SK-N-SH (cell line): ENCODE measurements around the gene ANKRD9. TPM values are rescaled to one million over a fixed set of nuclear protein-coding genes. Genes with fewer than 3 reads are reported as not detected.

ENCODE experiments used
- CTCF ChIA-PET: fragments of 300-600, 350-600 bp; formaldehyde crosslinking; extraction: SDS; loops from one replicate; lab custom pipeline; 2021; lab: Yijun Ruan, JAX
- POLR2A ChIA-PET: fragments of 350-600 bp; sonication (Branson Sonifier 250); formaldehyde crosslinking; extraction: SDS; loops from one replicate; lab custom pipeline; 2020; ENCODE audit warnings: antibody characterized with exemption, inconsistent platforms; lab: Yijun Ruan, JAX
- DNase-seq: peaks from one replicate; pipeline ENCODE4 v3.0.0; 2012
- H2AFZ ChIP-seq: fragments of 200-600 bp; sonication (generic); 2 replicates; pipeline ENCODE4 v1.8.1; 2016; ENCODE audit warnings: antibody characterized with exemption, mild to moderate bottlenecking, low read depth
- H3F3A ChIP-seq: fragments of 200-600 bp; sonication (generic); replicated peaks from 2 replicates; pipeline ENCODE3; 2016; ENCODE audit warnings: antibody characterized with exemption, mild to moderate bottlenecking; ENCODE audit not compliant: insufficient read depth
- H3K27ac ChIP-seq, 2 experiments: fragments of 200-500 bp in 1 of 2; fragments of 200-600 bp in 1 of 2; sonication (Bioruptor generic) in 1 of 2; sonication (generic), shearing (Covaris generic) in 1 of 2; 2 replicates each; pipeline versions ENCODE4 v1.5.1 to v1.6.1; 2014 to 2016; ENCODE audit warnings: low read depth in 2 of 2, inconsistent platforms in 1 of 2, low read length in 1 of 2, mild to moderate bottlenecking in 1 of 2, mixed read lengths in 1 of 2
- H3K27me3 ChIP-seq: fragments of 200-600 bp; sonication (generic), shearing (Covaris generic); 2 replicates; pipeline ENCODE4 v1.6.1; 2016; ENCODE audit warnings: mixed run types; ENCODE audit not compliant: insufficient read depth
- H3K36me3 ChIP-seq, 2 experiments: fragments of 200-500 bp in 1 of 2; fragments of 200-600 bp in 1 of 2; sonication (Bioruptor generic) in 1 of 2; sonication (generic) in 1 of 2; replicated peaks in 1 of 2; 2 replicates each; pipeline versions ENCODE3 to v1.5.1; 2014 to 2016; ENCODE audit warnings: low read length in 1 of 2, mild to moderate bottlenecking in 1 of 2; ENCODE audit not compliant: insufficient read depth in 2 of 2, control insufficient read depth in 1 of 2
- H3K4me1 ChIP-seq, 2 experiments: fragments of 200-500 bp in 1 of 2; fragments of 200-600 bp in 1 of 2; sonication (Bioruptor generic) in 1 of 2; sonication (generic), shearing (Covaris generic) in 1 of 2; 2 replicates each; pipeline versions ENCODE4 v1.5.1 to v1.6.1; 2014 to 2016; ENCODE audit warnings: low read depth in 1 of 2, low read length in 1 of 2, mixed run types in 1 of 2; ENCODE audit not compliant: insufficient read depth in 2 of 2, control insufficient read depth in 1 of 2
- H3K4me2 ChIP-seq: fragments of 200-600 bp; sonication (generic), shearing (Covaris generic); 2 replicates; pipeline ENCODE4 v1.6.1; 2017; ENCODE audit warnings: mixed run types
- H3K4me3 ChIP-seq, 2 experiments: fragments of 200-500 bp in 1 of 2; fragments of 200-600 bp in 1 of 2; sonication (Bioruptor generic) in 1 of 2; sonication (generic), shearing (Covaris generic) in 1 of 2; 2 replicates each; pipeline versions ENCODE4 v1.5.1 to v1.8.1; 2014 to 2016; ENCODE audit warnings: low read depth in 2 of 2, inconsistent platforms in 1 of 2, low read length in 1 of 2, mild to moderate bottlenecking in 1 of 2, mixed read lengths in 1 of 2, moderate library complexity in 1 of 2
- H3K79me2 ChIP-seq: fragments of 200-600 bp; sonication (generic); 2 replicates; pipeline ENCODE4 v1.8.1; 2017; ENCODE audit warnings: mild to moderate bottlenecking; ENCODE audit not compliant: insufficient read depth
- H3K9ac ChIP-seq: fragments of 200-600 bp; sonication (generic); 2 replicates; pipeline ENCODE4 v1.6.1; 2017; ENCODE audit warnings: mixed run types
- H3K9me2 ChIP-seq: fragments of 200-600 bp; sonication (generic); 2 replicates; pipeline ENCODE4 v1.6.1; 2017; ENCODE audit warnings: mixed run types
- H3K9me3 ChIP-seq: fragments of 200-600 bp; sonication (generic); 2 replicates; pipeline ENCODE4 v1.6.1; 2017; ENCODE audit warnings: mixed run types, mild to moderate bottlenecking, moderate library complexity
- H4K20me1 ChIP-seq: fragments of 200-600 bp; sonication (generic); 2 replicates; pipeline ENCODE4 v1.6.1; 2017; ENCODE audit warnings: mild to moderate bottlenecking, mixed run types; ENCODE audit not compliant: insufficient read depth
- CHD2 ChIP-seq: fragments of 150-350 bp; IDR thresholded peaks from 2 replicates; pipeline ENCODE4 v1.6.1; 2018; ENCODE audit warnings: low read length; ENCODE audit not compliant: partially characterized antibody
- FOSL2 ChIP-seq: IDR thresholded peaks from 2 replicates; pipeline ENCODE4 v1.4.0; 2012; ENCODE audit warnings: low read depth, mild to moderate bottlenecking, moderate library complexity, borderline replicate concordance
- JUND ChIP-seq: IDR thresholded peaks from 2 replicates; pipeline ENCODE4 v1.4.0; 2012
- RAD21 ChIP-seq: IDR thresholded peaks from 2 replicates; pipeline ENCODE4 v1.6.1; 2012; ENCODE audit warnings: mild to moderate bottlenecking, low read length
- RCOR1 ChIP-seq: fragments of 150-350 bp; IDR thresholded peaks from 2 replicates; pipeline ENCODE4 v1.6.1; 2017; ENCODE audit warnings: antibody characterized with exemption, low read length
- RXRA ChIP-seq: IDR thresholded peaks from 2 replicates; pipeline ENCODE4 v1.4.0; 2012; ENCODE audit warnings: low read depth, mild to moderate bottlenecking, borderline replicate concordance
- SIN3A ChIP-seq: IDR thresholded peaks from 2 replicates; pipeline ENCODE4 v1.6.1; 2012; ENCODE audit warnings: low read depth, mild to moderate bottlenecking, low read length, moderate library complexity, borderline replicate concordance
- TCF12 ChIP-seq: IDR thresholded peaks from 2 replicates; pipeline ENCODE4 v1.4.0; 2012
- WGBS: methylation state at CpG from one replicate; pipeline ENCODE4 v1.1.6; 2017; ENCODE audit warnings: low lambda C conversion rate; 5-methylcytosine and 5-hydroxymethylcytosine counted together
- polyA plus RNA-seq, 3 experiments: library from polyadenylated mRNA; depleted of rRNA; stranded (reverse); fragments of >200 nt; gene quantifications; 2 replicates each; pipeline ENCODE4 v1.2.3, GENCODE V29; 2012
- TF ChIP-seq, protein P1 (sequence below): IDR thresholded peaks from 2 replicates; pipeline ENCODE4 v1.4.0; 2012; ENCODE audit warnings: low read depth, borderline replicate concordance
- TF ChIP-seq, protein P2 (sequence below): IDR thresholded peaks from 2 replicates; pipeline ENCODE4; 2012
- TF ChIP-seq, protein P3 (sequence below): IDR thresholded peaks from 2 replicates; pipeline ENCODE4 v1.4.0; 2012; ENCODE audit warnings: low read depth, borderline replicate concordance
- TF ChIP-seq, protein P4 (sequence below): fragments of 150-350 bp; IDR thresholded peaks from 2 replicates; pipeline ENCODE4 v1.6.1; 2016; ENCODE audit warnings: mild to moderate bottlenecking, low read depth, low read length
- TF ChIP-seq, protein P5 (sequence below): IDR thresholded peaks from 2 replicates; pipeline ENCODE4 v1.4.0; 2012; ENCODE audit warnings: low read depth
- TF ChIP-seq, protein P6 (sequence below): fragments of 200-600 bp; sonication (generic); IDR thresholded peaks from 2 replicates; pipeline ENCODE4 v1.6.1; 2017; ENCODE audit warnings: antibody characterized with exemption, mild to moderate bottlenecking, moderate library complexity

ANKRD9 gene
- polyA plus RNA-seq, 1 of the 3 experiments (the other 2 are of a cell fraction) = 21.3 TPM

DNA sequence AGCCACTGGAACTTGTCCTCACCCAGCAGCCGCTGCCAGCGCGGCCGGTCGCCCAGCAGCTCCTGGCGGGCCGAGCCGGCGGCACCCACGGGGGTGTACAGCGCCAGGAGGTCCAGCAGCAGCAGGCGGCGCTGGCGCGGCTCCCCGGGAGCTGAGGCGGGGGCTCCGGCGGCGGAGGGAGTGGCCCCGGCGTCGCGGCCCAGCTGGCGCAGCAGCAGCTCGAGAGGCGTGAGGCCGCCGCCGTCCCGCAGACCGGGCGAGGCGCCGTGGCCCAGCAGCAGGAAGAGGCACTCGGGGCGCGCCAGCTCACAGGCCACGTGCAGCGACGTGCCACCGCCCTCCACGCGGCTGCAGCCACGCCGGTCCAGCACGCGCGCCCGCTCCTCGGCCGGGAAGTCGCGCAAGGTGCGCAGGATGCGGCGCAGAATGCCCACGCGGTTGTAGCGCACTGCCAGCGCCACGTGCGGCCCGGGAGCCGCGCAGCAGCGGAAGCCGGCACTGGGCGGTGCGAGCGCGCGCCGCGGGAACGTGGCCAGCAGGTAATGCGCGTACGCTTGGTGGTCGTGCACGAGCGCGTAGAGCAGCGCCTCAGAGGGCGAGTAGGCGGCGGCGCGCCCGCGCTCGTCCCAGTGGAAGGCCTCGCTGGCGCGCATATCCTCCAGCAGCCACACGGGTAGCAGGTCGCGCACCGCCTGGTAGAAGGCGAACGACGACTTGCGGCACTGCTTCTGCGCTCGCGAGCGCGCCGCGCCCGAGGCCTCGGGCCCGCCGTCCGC lies 2.3 kb downstream of the ANKRD9 start (continued):
- TF ChIP-seq, protein P1, sequence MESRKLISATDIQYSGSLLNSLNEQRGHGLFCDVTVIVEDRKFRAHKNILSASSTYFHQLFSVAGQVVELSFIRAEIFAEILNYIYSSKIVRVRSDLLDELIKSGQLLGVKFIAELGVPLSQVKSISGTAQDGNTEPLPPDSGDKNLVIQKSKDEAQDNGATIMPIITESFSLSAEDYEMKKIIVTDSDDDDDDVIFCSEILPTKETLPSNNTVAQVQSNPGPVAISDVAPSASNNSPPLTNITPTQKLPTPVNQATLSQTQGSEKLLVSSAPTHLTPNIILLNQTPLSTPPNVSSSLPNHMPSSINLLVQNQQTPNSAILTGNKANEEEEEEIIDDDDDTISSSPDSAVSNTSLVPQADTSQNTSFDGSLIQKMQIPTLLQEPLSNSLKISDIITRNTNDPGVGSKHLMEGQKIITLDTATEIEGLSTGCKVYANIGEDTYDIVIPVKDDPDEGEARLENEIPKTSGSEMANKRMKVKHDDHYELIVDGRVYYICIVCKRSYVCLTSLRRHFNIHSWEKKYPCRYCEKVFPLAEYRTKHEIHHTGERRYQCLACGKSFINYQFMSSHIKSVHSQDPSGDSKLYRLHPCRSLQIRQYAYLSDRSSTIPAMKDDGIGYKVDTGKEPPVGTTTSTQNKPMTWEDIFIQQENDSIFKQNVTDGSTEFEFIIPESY = no peak

DNA sequence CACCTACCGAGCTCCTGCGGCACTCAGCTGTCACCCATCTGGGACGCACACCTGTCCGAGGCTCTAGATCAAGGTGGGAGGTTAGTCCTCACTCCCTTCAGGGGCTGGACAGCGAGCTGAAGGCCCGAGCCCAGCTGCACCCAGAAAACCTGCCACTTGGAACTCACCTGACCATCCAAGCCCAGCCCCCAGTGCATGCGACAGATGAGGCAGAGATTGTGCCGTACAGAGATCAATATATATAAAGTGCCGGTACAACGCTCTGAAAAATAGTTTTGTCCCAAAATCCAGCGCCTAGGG lies 3.0 kb downstream of the ANKRD9 start:
- Histone ChIP-seq H3K4me2 (no peak overlapping the region), H3K79me2 (peaks cover 12% of the 10 kb centered on the region; the same call in 1 of the 2 replicates), H3K4me3 (no peak overlapping the region), H3K27me3 (no peaks in the 10 kb centered on the region), H3K36me3 (peaks cover 0 to 5% of the 10 kb centered on the region in 2 experiments), H2AFZ (no peak overlapping the region), H3K9ac (no peak overlapping the region), H3K4me1 (peaks cover 0 to 17% of the 10 kb centered on the region in 2 experiments; a peak in 1 of 4 replicates), H3K9me3 (no peaks in the 10 kb centered on the region), H3K27ac (no peak overlapping the region), H4K20me1 (no peaks in the 10 kb centered on the region), H3F3A (peaks cover 4% of the 10 kb centered on the region), H3K9me2 (no peaks in the 10 kb centered on the region)
- 100% methylated on average over 8 of the region's 11 CpGs for WGBS
- ChIA-PET POLR2A (no interaction called here), CTCF (interaction anchor here (0.6 to 1.5 kb wide), 2 partner anchors 18 to 215 kb away, joined by 3 to 4 read pairs; no protein-coding TSS in a partner anchor)
- DNase-seq = no peak
- TF ChIP-seq RAD21 (no peak), JUND (no peak)

DNA sequence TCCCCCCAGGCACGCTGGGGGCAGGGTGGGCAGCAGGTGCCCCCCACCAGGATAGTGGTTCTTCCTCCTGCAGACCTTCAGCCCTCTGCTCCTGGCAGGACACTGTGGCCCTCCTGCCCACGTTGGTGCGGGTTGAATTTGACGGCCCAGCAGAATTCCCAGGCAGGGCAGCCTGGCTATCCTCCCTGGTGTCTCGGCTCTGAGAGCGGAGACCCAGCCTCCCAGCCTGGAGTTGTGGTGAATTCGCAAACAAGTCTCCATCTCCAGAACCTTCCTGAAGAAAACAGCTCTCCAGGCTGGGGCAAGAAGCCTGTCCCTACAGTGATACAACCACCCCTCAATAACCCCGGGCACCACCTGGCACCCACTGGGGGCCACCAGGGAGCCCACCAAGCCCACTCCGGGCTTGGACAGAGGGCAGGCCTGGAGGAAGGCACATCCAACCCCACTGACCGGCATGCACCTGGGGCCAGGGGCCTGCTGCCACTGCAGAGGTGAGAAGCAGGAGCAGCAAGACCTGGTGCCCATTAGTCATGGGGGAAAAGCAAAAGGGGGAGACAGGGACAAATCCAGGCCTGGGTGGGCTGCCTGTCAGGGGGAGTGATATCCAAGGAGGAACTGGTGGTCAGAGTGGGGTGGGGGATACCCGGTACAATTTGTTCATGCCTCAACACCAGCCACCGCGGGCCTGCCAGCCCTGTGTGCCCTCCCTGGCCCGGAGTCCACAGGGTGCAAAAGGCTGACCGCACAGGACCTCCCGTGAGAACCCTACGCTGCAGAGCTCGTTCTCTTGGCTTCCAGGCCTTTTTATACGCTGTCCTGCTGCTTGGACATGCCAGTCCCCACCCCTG lies 3.6 kb downstream of the ANKRD9 start:
- no peak overlapping the region for H2AFZ ChIP-seq
- H3F3A ChIP-seq = peaks cover 4% of the 10 kb centered on the region
- peaks cover 0 to 5% of the 10 kb centered on the region in 2 experiments for H3K36me3 ChIP-seq
- H3K4me2 ChIP-seq = no peak overlapping the region
- no peak overlapping the region for H3K9ac ChIP-seq
- H3K4me1 ChIP-seq = peaks cover 0 to 17% of the 10 kb centered on the region in 2 experiments; a peak in 1 of 4 replicates
- H3K9me2 ChIP-seq = no peaks in the 10 kb centered on the region
- H4K20me1 ChIP-seq = no peaks in the 10 kb centered on the region
- ChIA-PET POLR2A (no interaction called here), CTCF (interaction anchor here (1.5 kb wide), 1 partner anchor 19 kb away, joined by 4 read pairs; no protein-coding TSS in a partner anchor)
- TF ChIP-seq RCOR1 (no peak), FOSL2 (no peak), TCF12 (no peak), RXRA (no peak), CHD2 (no peak), SIN3A (no peak)
- TF ChIP-seq, protein P2, sequence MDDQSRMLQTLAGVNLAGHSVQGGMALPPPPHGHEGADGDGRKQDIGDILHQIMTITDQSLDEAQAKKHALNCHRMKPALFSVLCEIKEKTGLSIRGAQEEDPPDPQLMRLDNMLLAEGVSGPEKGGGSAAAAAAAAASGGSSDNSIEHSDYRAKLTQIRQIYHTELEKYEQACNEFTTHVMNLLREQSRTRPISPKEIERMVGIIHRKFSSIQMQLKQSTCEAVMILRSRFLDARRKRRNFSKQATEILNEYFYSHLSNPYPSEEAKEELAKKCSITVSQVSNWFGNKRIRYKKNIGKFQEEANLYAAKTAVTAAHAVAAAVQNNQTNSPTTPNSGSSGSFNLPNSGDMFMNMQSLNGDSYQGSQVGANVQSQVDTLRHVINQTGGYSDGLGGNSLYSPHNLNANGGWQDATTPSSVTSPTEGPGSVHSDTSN = no peak
- TF ChIP-seq, protein P3, sequence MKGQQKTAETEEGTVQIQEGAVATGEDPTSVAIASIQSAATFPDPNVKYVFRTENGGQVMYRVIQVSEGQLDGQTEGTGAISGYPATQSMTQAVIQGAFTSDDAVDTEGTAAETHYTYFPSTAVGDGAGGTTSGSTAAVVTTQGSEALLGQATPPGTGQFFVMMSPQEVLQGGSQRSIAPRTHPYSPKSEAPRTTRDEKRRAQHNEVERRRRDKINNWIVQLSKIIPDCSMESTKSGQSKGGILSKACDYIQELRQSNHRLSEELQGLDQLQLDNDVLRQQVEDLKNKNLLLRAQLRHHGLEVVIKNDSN = no peak
- TF ChIP-seq, protein P4, sequence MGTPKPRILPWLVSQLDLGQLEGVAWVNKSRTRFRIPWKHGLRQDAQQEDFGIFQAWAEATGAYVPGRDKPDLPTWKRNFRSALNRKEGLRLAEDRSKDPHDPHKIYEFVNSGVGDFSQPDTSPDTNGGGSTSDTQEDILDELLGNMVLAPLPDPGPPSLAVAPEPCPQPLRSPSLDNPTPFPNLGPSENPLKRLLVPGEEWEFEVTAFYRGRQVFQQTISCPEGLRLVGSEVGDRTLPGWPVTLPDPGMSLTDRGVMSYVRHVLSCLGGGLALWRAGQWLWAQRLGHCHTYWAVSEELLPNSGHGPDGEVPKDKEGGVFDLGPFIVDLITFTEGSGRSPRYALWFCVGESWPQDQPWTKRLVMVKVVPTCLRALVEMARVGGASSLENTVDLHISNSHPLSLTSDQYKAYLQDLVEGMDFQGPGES = no peak
- TF ChIP-seq, protein P5, sequence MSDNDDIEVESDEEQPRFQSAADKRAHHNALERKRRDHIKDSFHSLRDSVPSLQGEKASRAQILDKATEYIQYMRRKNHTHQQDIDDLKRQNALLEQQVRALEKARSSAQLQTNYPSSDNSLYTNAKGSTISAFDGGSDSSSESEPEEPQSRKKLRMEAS = no peak
- TF ChIP-seq, protein P6, sequence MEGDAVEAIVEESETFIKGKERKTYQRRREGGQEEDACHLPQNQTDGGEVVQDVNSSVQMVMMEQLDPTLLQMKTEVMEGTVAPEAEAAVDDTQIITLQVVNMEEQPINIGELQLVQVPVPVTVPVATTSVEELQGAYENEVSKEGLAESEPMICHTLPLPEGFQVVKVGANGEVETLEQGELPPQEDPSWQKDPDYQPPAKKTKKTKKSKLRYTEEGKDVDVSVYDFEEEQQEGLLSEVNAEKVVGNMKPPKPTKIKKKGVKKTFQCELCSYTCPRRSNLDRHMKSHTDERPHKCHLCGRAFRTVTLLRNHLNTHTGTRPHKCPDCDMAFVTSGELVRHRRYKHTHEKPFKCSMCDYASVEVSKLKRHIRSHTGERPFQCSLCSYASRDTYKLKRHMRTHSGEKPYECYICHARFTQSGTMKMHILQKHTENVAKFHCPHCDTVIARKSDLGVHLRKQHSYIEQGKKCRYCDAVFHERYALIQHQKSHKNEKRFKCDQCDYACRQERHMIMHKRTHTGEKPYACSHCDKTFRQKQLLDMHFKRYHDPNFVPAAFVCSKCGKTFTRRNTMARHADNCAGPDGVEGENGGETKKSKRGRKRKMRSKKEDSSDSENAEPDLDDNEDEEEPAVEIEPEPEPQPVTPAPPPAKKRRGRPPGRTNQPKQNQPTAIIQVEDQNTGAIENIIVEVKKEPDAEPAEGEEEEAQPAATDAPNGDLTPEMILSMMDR = no peak
- no peak overlapping the region for H3K4me3 ChIP-seq
- no peaks in the 10 kb centered on the region for H3K9me3 ChIP-seq
- H3K27me3 ChIP-seq = no peaks in the 10 kb centered on the region
- DNase-seq = no peak
- peaks cover 12% of the 10 kb centered on the region; the same call in 1 of the 2 replicates for H3K79me2 ChIP-seq
- H3K27ac ChIP-seq = no peak overlapping the region
- WGBS = 95% methylated on average over 11 of the region's 19 CpGs
